ENCODE measurements around the gene SMCO2. TPM values are rescaled to one million over a fixed set of nuclear protein-coding genes. Genes with fewer than 3 reads are reported as not detected.
A peak's percentile ranks its signal among the peaks of the same experiment; 100 is the strongest.

The SMCO2 gene
- total and polyA plus RNA-seq, 2 of the 13 experiments (the other 11 are each of a cell fraction or from before 2014, with no cell fraction given), result 0.15 TPM; not detected in 1

DNA sequence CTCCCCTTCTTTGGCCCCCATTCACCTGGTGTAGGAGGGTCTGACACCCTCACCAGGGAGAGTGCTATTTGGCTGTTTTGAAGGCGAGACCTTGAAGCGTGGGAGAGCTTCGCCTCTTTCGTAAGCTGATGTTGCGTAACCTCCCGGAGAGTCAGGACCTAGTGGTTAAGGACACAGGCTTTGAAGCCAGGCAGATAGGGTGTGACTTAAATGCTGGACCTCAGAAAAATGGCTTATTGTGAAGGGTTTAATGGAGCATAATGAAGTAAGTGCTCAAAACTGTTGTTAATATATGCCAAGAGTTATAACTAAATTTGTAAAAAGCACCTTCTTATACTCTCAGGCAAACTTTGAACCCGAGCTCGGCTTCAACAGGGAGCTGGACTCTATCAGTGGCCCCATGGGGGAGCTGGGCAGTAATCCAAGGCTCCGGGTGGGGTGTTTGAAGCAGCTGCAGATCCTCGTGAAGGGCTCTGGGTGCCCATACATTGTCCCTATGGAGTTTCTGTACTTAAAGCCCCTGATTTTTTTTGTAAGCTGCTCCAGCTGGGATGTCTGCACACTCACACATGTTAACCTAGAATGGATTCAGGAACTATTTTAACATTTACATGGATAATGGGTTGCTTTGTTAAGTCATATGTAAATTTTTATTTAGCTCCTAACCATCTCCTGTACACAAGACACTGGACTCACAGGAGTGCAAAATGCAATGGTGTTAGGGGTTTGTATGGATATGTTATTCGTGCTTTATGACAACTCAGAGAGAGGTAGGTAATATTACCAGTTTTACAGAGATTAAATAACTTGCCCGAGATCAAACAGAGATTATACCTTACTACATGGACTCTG is 103.5 kb downstream of the SMCO2 start (continued):
- TF ChIP-seq, protein P1, sequence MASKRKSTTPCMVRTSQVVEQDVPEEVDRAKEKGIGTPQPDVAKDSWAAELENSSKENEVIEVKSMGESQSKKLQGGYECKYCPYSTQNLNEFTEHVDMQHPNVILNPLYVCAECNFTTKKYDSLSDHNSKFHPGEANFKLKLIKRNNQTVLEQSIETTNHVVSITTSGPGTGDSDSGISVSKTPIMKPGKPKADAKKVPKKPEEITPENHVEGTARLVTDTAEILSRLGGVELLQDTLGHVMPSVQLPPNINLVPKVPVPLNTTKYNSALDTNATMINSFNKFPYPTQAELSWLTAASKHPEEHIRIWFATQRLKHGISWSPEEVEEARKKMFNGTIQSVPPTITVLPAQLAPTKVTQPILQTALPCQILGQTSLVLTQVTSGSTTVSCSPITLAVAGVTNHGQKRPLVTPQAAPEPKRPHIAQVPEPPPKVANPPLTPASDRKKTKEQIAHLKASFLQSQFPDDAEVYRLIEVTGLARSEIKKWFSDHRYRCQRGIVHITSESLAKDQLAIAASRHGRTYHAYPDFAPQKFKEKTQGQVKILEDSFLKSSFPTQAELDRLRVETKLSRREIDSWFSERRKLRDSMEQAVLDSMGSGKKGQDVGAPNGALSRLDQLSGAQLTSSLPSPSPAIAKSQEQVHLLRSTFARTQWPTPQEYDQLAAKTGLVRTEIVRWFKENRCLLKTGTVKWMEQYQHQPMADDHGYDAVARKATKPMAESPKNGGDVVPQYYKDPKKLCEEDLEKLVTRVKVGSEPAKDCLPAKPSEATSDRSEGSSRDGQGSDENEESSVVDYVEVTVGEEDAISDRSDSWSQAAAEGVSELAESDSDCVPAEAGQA (IDR thresholded peaks at IDR 0.05; ENCODE audit: low read depth), result 0 out of 2 replicates have a peak, but pooled peaks have one; percentile 46
- TF ChIP-seq, protein P1 (CRISPR knock-in tag; IDR thresholded peaks at IDR 0.05; ENCODE audit: borderline replicate concordance), result no peak
- peak; percentile 97 for TF ChIP-seq ZSCAN31 (CRISPR knock-in tag; IDR thresholded peaks at IDR 0.05; ENCODE audit: low read depth)
- peak; percentile 56 for TF ChIP-seq TFDP2 (CRISPR knock-in tag; IDR thresholded peaks at IDR 0.05)
- peak; percentile 77; the same call in 1 of the 2 replicates for TF ChIP-seq ZSCAN9 (CRISPR knock-in tag; IDR thresholded peaks at IDR 0.05; ENCODE audit: borderline replicate concordance)
- no peak for TF ChIP-seq PHF20 (CRISPR knock-in tag; IDR thresholded peaks at IDR 0.05)
- TF ChIP-seq ZNF883 (CRISPR knock-in tag; IDR thresholded peaks at IDR 0.05; ENCODE audit: not compliant biosample characterization), result no peak
- no peak for TF ChIP-seq CAMTA2 (CRISPR knock-in tag; IDR thresholded peaks at IDR 0.05; ENCODE audit: borderline replicate concordance)
- TF ChIP-seq ZNF569 (CRISPR knock-in tag; IDR thresholded peaks at IDR 0.05; ENCODE audit: borderline replicate concordance), result no peak
- peak; percentile 69; the same call in 1 of the 2 replicates for TF ChIP-seq MEIS1 (CRISPR knock-in tag; IDR thresholded peaks at IDR 0.05; ENCODE audit: borderline replicate concordance)
- no peak for TF ChIP-seq CENPT (CRISPR knock-in tag; IDR thresholded peaks at IDR 0.05; ENCODE audit: low read depth)
- peak; percentile 33; the same call in 1 of the 2 replicates for TF ChIP-seq ZNF770 (CRISPR knock-in tag; IDR thresholded peaks at IDR 0.05)
- peak; percentile 98 for TF ChIP-seq HDAC2 (CRISPR knock-in tag; IDR thresholded peaks at IDR 0.05)
- no peak for TF ChIP-seq ZBTB42 (CRISPR knock-in tag; IDR thresholded peaks at IDR 0.05)
- TF ChIP-seq TBL1XR1 (IDR thresholded peaks at IDR 0.05; ENCODE audit: borderline replicate concordance, low read length, partially characterized antibody), result no peak
- no peak for TF ChIP-seq PCBP2 (optimal IDR thresholded peaks at IDR 0.05; ENCODE audit: low read depth, low read length, poor library complexity, severe bottlenecking)
- TF ChIP-seq, protein P2, sequence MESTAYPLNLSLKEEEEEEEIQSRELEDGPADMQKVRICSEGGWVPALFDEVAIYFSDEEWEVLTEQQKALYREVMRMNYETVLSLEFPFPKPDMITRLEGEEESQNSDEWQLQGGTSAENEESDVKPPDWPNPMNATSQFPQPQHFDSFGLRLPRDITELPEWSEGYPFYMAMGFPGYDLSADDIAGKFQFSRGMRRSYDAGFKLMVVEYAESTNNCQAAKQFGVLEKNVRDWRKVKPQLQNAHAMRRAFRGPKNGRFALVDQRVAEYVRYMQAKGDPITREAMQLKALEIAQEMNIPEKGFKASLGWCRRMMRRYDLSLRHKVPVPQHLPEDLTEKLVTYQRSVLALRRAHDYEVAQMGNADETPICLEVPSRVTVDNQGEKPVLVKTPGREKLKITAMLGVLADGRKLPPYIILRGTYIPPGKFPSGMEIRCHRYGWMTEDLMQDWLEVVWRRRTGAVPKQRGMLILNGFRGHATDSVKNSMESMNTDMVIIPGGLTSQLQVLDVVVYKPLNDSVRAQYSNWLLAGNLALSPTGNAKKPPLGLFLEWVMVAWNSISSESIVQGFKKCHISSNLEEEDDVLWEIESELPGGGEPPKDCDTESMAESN (CRISPR knock-in tag; conservative IDR thresholded peaks at IDR 0.05), result peak; percentile 91

Measured in HepG2 (cell line).